Measurements from ENCODE around the gene TTLL12.

TTLL12 gene

DNA sequence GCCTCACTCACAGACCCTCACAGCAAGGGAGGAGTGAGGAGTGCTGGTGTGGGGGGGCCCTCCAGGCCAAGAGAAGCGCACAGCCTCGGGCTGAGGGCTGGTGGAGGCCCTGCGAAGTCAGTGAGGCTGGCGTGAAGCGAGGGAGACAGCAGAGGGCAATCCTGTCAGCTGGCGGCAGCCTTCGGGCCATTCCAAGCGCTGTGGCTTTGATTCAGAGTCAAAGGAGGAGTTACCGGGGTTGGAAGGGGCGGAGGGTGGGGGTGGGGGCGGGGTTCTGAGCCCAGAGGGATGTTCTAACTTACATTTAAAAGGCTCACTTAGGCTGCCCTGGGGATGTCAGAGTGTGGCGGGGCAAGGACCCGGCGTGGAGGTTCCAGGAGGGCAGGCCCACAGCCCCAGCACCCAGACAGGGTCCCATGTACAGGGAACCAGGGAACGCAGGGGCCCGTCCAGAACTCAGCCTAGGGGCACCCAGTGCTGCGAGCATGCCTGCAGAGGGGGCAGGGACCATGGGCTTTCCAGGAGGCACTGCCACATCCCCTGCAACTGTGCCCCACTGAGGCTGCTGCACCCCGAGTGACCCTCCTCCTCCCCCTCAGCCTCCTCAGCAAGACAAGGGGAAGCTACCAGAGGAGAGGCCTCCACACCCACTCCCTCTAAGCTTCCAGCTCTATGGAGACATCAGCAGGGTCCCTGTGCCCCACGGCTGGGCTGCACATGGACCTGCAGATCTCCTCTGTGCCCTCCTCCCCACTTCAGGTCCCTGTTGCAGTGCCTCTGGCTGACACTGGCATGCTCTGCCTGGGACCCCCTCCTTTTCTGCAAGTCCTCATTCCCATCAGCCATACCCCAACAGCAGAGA, 39.7 kb upstream of the TTLL12 start:
- Mint-ChIP-seq H3K27ac (peak overlapping the region in 1 of 2 donors; percentile 36), H3K4me1 (ENCODE audit: low read depth in 2 of 2) (peaks cover 4 to 6% of the 10 kb centered on the region in 2 donors)

DNA sequence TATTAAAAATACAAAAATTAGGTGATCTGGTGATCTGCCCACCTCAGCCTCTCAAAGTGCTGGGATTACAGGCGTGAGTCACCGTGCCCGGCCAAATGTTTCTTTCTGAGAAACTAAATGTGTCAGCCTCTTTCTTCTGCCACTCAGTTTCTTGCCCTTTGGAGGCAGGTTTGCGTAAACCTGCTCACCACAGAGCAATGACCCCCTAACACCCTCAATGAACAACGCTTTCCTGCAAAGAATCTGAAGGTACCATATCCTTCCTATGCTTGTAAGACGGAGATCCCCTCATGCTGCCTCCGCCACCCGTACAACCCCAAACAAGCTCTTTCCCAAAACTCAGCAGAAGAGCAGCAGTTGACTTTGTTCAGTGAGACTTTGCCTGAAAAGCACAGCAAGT, 38.7 kb upstream of the TTLL12 start:
- Mint-ChIP-seq H3K9me3 (no peaks in the 10 kb centered on the region), H3K27ac (no peak overlapping the region), H3K36me3 (ENCODE audit: insufficient read depth) (no peaks in the 10 kb centered on the region), H3K4me3 (no peak overlapping the region), H3K27me3 (peaks cover under 1 to 58% of the 10 kb centered on the region in 2 donors), H3K4me1 (ENCODE audit: low read depth in 2 of 2) (peaks cover 0 to 3% of the 10 kb centered on the region in 2 donors)
- ATAC-seq (replicated peaks), result no peak
- no peak for DNase-seq

More for the DNA sequence above, 39.7 kb upstream of the TTLL12 start:
- H3K4me3 Mint-ChIP-seq, result no peak overlapping the region
- DNase-seq (no peak), ATAC-seq (replicated peaks) (no peak)
- no peaks in the 10 kb centered on the region for H3K36me3 Mint-ChIP-seq (ENCODE audit: insufficient read depth)
- H3K9me3 Mint-ChIP-seq, result no peaks in the 10 kb centered on the region
- peaks cover 6 to 63% of the 10 kb centered on the region in 2 donors for H3K27me3 Mint-ChIP-seq

DNA sequence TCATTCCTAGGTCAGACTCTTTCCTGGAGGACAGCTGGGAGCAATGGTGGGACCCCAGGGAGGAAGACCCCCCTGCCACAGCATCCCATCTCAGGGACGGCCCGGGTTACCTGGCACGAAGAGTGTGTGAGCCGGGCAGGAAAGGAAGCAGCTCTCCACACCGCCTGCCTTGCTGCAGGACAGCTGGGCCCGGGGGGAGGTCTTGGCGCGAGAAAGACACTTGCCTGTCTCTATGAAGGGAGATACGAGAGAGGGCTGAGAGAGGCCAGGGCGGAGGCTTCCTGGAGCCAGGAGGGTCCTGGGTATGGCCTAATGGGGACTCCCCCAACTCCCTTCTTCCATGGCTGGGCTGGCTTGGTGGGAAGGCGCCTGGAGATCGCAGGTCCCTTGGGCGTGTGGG, 36.1 kb upstream of the TTLL12 start:
- no peak overlapping the region for H3K4me3 Mint-ChIP-seq
- no peak for ATAC-seq (replicated peaks)
- peaks cover 15 to 60% of the 10 kb centered on the region in 2 donors for H3K27me3 Mint-ChIP-seq
- no peak overlapping the region for H3K27ac Mint-ChIP-seq
- no peaks in the 10 kb centered on the region for H3K36me3 Mint-ChIP-seq (ENCODE audit: insufficient read depth)
- no peaks in the 10 kb centered on the region for H3K9me3 Mint-ChIP-seq
- no peak for DNase-seq
- peaks cover 0 to 3% of the 10 kb centered on the region in 2 donors for H3K4me1 Mint-ChIP-seq (ENCODE audit: low read depth in 2 of 2)

DNA sequence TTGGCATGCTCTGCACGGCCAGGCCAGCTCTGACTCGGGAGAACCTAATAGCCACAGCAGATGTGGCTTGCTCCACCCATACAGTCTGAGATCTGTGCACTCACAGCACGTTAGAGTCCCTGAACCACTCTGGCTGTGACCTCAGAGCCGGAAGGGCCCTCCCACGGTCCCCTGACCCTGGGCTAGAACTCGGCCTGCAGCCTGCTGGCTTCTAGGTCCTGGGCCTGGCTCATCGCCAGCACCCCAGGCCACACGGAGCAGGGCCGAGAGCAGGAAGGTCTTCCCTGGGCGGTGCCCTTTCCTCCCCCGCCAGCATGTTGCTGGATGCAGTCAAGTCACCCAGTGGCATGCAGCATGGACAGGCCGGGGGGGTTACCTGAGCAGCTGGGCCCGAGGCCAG, 35.3 kb upstream of the TTLL12 start:
- Mint-ChIP-seq H3K9me3 (no peaks in the 10 kb centered on the region), H3K36me3 (ENCODE audit: insufficient read depth) (no peaks in the 10 kb centered on the region), H3K4me1 (ENCODE audit: low read depth in 2 of 2) (peaks cover 3 to 8% of the 10 kb centered on the region in 2 donors), H3K27ac (no peak overlapping the region), H3K27me3 (peaks cover 22 to 64% of the 10 kb centered on the region in 2 donors), H3K4me3 (no peak overlapping the region)
- no peak for ATAC-seq (replicated peaks)
- DNase-seq, result no peak

DNA sequence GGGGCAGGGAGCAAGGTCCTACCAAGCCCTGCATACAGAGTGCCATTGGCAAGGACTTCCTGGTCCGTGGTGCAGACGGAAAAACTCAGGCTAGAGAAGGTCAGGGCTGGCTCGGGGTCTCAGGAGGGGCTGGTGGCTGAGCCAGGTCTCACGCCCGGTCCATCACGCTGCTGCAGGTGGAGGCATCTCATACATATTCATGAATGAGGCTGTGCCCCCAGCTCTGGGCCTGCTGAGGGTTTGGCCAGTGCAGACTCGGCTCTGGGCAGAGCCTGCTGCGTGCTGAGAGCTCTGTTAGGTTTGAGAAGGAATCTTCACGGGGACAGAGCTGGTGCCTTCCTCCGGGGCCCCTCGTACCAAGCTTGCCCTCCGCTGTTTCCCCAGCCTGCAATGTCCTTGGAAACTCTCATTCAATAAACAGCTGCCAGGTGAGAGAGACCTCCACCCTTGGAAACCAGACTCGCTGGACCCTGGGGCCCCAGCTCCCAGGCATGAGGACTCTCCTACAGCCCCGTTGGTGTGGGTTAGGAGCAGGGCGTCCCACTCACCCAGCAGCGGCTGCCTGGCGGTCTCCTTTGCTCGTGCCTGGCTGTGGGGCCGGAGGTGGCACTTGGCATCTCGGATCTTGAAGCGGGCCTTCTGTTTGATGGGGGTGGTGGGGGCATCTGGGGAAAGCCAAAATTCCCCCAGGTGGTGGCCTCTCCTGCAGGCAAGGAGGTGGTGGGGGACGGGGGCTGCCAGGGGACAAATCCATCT, 33.9 kb upstream of the TTLL12 start:
- ATAC-seq (replicated peaks) (no peak), DNase-seq (no peak)
- Mint-ChIP-seq H3K27me3 (peaks cover 26 to 60% of the 10 kb centered on the region in 2 donors), H3K4me1 (ENCODE audit: low read depth in 2 of 2) (peaks cover 5 to 6% of the 10 kb centered on the region in 2 donors), H3K36me3 (ENCODE audit: insufficient read depth) (no peaks in the 10 kb centered on the region), H3K27ac (peak overlapping the region in 1 of 2 donors; percentile 3), H3K9me3 (no peaks in the 10 kb centered on the region), H3K4me3 (no peak overlapping the region)

DNA sequence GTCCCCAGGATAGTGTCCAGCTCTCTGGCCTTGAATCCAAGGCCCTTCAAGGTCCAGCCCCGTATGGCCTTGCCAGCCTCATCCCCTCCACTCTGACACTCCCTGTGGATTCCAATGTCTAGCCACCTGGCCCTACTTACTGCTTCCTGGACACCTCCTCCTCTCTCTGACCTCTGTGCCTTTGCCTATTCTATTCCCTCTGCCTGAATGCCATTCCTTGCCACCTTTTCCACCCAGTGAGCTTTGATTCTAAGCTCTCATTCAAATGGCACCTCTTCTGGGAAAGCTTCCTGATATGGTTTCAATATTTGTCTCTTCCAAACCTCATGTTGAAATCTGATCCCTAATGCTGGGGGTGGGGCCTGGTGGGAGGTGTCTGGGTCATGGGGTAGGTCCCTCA, 31.9 kb upstream of the TTLL12 start:
- peaks cover 41 to 62% of the 10 kb centered on the region in 2 donors for H3K27me3 Mint-ChIP-seq
- H3K4me3 Mint-ChIP-seq, result no peak overlapping the region
- no peaks in the 10 kb centered on the region for H3K36me3 Mint-ChIP-seq (ENCODE audit: insufficient read depth)
- H3K4me1 Mint-ChIP-seq (ENCODE audit: low read depth in 2 of 2), result peaks cover 5 to 6% of the 10 kb centered on the region in 2 donors
- no peak for DNase-seq
- no peak overlapping the region for H3K27ac Mint-ChIP-seq
- no peaks in the 10 kb centered on the region for H3K9me3 Mint-ChIP-seq
- ATAC-seq (replicated peaks), result no peak

DNA sequence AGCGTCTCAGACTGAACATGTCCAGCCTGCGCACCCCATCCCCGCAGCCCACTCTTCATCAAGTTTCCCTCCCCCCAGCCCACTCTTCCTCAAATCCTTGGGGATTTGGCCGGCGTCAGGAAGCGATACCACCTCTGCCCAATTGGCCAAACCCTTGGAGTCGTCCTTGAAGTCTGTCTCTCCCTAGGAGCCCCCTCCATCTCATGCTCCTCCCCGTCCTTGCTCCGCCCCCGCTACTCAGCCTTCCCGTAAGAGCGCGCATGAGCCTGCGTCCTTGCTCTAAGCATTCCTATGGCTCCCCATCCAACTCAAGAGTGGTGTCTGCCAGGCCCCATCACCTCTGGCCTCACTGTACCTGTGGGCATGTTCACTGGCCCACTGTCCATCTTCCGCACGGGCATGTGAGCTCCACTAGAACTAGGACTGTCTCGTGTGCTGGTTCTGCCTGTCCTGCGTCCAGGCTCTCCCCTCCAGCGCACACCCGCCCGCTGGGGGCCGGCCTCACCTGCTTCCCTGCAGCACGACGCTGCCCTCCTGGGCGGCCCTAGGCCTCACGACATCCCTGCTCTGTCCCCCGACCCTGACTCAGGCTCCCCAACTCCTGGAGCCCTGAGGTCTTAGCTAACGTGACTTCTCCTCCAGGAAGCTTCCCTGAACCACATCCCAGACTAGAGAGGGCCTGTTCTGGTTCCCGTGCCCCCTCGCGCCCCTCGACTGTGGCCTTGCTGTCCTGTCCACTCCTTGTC, 30.5 kb upstream of the TTLL12 start:
- DNase-seq (no peak), ATAC-seq (replicated peaks) (no peak)
- H3K4me3 Mint-ChIP-seq, result no peak overlapping the region
- H3K36me3 Mint-ChIP-seq (ENCODE audit: insufficient read depth), result no peaks in the 10 kb centered on the region
- H3K4me1 Mint-ChIP-seq (ENCODE audit: low read depth in 2 of 2), result peaks cover 5 to 6% of the 10 kb centered on the region in 2 donors
- no peaks in the 10 kb centered on the region for H3K9me3 Mint-ChIP-seq
- H3K27ac Mint-ChIP-seq, result peak overlapping the region in 1 of 2 donors; percentile 72
- peaks cover 41 to 60% of the 10 kb centered on the region in 2 donors for H3K27me3 Mint-ChIP-seq

DNA sequence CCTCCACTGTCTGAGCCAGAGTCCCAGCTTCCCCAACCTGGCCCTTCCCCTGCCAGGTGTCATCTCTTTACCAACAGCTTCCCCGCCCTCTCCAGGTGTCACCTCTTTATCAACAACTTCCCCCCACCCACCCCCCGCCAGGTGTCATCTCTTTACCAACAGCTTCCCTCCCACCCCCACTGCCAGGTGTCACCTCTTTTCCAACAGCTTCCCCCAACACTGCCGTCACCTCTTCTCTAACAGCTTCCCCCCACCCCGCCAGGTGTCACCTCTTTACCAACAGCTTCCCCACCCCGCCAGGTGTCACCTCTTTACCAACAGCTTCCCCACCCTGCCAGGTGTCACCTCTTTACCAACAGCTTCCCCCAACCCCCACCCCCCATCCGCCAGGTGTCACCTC, 29.8 kb upstream of the TTLL12 start:
- ATAC-seq (replicated peaks) (no peak), DNase-seq (no peak)
- H3K4me3 Mint-ChIP-seq, result no peak overlapping the region
- H3K27ac Mint-ChIP-seq, result no peak overlapping the region
- H3K4me1 Mint-ChIP-seq (ENCODE audit: low read depth in 2 of 2), result peaks cover 5 to 6% of the 10 kb centered on the region in 2 donors
- H3K27me3 Mint-ChIP-seq, result peaks cover 41 to 60% of the 10 kb centered on the region in 2 donors
- no peaks in the 10 kb centered on the region for H3K36me3 Mint-ChIP-seq (ENCODE audit: insufficient read depth)
- no peaks in the 10 kb centered on the region for H3K9me3 Mint-ChIP-seq

DNA sequence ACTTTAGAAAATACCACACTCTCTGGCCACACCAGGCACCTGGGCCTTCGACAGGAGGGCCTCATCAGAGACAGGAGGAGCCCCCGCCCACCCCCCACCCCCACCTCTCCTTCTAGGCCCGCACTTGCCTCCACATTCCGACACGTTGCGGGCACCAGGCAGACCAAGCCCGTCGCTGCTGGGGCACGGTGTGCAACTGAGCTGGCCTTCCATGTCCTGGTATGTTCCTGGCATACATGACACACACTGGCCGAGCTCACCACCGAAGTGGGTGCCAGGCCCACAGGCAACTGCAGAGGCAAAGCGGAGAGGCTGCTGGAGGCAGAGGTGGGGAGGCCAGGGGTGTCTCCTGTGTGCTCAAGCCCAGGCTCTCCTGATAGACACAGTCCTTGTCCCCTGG, 27.0 kb upstream of the TTLL12 start:
- DNase-seq, result no peak
- peaks cover 5 to 6% of the 10 kb centered on the region in 2 donors for H3K4me1 Mint-ChIP-seq (ENCODE audit: low read depth in 2 of 2)
- H3K27ac Mint-ChIP-seq, result no peak overlapping the region
- no peak for ATAC-seq (replicated peaks)
- no peaks in the 10 kb centered on the region for H3K36me3 Mint-ChIP-seq (ENCODE audit: insufficient read depth)
- no peaks in the 10 kb centered on the region for H3K9me3 Mint-ChIP-seq
- peaks cover 32 to 39% of the 10 kb centered on the region in 2 donors for H3K27me3 Mint-ChIP-seq
- H3K4me3 Mint-ChIP-seq, result no peak overlapping the region

DNA sequence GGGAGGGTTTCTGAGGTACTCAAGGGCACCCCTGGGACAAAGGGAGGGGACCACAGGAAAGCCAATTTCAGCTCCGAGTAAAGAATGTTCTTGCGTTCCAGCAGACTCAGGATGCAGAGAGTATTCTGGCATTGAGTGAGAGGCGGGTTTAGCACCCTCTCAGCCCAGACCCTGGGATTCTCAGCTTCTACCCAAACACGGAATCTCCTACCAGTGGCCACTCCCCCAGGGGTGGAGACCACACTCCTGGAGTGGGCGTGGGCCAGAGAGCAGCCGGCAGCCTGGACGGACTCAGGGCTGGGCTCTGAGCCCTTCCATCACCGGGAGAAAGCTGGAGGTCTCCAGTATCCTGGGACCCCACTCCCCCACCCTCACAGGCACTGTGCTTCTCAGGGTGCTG, 26.1 kb upstream of the TTLL12 start:
- no peak overlapping the region for H3K27ac Mint-ChIP-seq

DNA sequence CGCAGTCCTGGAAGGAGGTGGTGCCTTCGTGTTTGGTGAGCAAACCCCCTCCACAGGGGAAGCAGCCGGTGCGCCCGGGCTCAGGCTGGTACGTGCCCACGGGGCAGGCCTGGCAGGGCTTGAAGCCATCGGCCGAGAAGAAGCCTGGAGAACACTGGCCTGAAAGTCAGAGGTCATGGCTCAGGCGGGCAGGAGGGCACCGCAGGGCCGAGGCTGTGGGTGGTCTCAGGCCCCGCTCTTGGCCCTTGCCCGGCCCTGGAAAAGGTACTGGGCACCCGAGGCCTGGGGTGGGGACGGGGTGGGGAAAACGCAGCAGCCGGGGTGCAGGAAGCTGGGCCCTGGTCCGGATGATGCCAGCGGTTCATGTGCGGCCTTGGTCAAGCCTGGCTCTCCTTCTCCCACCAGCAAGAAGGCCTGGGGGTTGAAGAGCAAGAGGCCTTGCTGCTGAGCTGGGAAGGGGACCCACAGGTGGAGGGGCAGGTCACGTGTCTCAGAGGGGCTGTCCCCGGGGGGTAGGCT, 25.6 kb upstream of the TTLL12 start:
- H3K36me3 Mint-ChIP-seq (ENCODE audit: insufficient read depth), result peaks cover 4% of the 10 kb centered on the region
- no peaks in the 10 kb centered on the region for H3K9me3 Mint-ChIP-seq
- H3K27ac Mint-ChIP-seq, result no peak overlapping the region
- peaks cover 21 to 24% of the 10 kb centered on the region in 2 donors for H3K27me3 Mint-ChIP-seq
- no peak overlapping the region for H3K4me3 Mint-ChIP-seq
- H3K4me1 Mint-ChIP-seq (ENCODE audit: low read depth in 2 of 2), result peaks cover 5% of the 10 kb centered on the region in 2 donors
- ATAC-seq (replicated peaks) (no peak), DNase-seq (no peak)

More for the DNA sequence above, 26.1 kb upstream of the TTLL12 start:
- Mint-ChIP-seq H3K9me3 (no peaks in the 10 kb centered on the region), H3K27me3 (peaks cover 27 to 30% of the 10 kb centered on the region in 2 donors), H3K4me1 (ENCODE audit: low read depth in 2 of 2) (peaks cover 5 to 6% of the 10 kb centered on the region in 2 donors), H3K36me3 (ENCODE audit: insufficient read depth) (no peaks in the 10 kb centered on the region), H3K4me3 (no peak overlapping the region)
- DNase-seq (no peak), ATAC-seq (replicated peaks) (no peak)

DNA sequence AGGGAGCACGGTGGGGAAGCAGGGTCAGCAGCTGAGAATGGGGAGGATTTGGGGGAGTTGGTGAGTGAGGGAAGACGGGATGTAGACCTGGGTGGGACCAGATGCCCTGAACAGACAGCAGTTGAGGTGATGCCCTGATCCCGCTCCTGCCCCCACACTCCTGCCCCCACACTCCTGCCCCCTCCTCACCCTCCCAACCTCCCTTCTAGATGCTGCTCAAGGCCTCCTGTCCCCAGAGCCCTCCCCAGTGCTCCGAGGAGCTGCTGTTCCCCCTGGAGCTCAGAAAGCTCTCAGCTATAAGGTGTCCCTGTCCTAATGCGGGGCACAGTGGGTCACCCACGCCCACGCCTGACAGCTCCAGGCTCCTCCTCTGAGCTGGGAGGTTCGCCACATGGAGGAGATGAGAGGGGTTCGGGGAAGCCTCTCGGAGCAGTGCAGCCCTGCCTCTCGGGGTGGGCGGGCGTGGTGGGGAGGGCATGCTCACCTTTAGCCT, 25.1 kb upstream of the TTLL12 start:
- ATAC-seq (replicated peaks), result no peak
- Mint-ChIP-seq H3K36me3 (ENCODE audit: insufficient read depth) (peaks cover 4% of the 10 kb centered on the region), H3K9me3 (no peaks in the 10 kb centered on the region), H3K4me3 (no peak overlapping the region), H3K27me3 (peaks cover 16 to 19% of the 10 kb centered on the region in 2 donors), H3K4me1 (ENCODE audit: low read depth in 2 of 2) (peaks cover 0 to 4% of the 10 kb centered on the region in 2 donors), H3K27ac (no peak overlapping the region)
- no peak for DNase-seq

Data from effector memory CD8-positive, alpha-beta T cell (primary cell).